SHP77 (cell line): Measurements from ENCODE around the gene FAM50A.
"Not testable (repeated sequence)": the region's sequence is repeated elsewhere in the genome, so short reads cannot be mapped to it uniquely, and the experiment has no call there.

Experiments used
- DNase-seq, 2 experiments: peaks; one replicate each; lab custom pipeline; 2025; lab: John Stamatoyannopoulos, UW

The FAM50A gene

DNA sequence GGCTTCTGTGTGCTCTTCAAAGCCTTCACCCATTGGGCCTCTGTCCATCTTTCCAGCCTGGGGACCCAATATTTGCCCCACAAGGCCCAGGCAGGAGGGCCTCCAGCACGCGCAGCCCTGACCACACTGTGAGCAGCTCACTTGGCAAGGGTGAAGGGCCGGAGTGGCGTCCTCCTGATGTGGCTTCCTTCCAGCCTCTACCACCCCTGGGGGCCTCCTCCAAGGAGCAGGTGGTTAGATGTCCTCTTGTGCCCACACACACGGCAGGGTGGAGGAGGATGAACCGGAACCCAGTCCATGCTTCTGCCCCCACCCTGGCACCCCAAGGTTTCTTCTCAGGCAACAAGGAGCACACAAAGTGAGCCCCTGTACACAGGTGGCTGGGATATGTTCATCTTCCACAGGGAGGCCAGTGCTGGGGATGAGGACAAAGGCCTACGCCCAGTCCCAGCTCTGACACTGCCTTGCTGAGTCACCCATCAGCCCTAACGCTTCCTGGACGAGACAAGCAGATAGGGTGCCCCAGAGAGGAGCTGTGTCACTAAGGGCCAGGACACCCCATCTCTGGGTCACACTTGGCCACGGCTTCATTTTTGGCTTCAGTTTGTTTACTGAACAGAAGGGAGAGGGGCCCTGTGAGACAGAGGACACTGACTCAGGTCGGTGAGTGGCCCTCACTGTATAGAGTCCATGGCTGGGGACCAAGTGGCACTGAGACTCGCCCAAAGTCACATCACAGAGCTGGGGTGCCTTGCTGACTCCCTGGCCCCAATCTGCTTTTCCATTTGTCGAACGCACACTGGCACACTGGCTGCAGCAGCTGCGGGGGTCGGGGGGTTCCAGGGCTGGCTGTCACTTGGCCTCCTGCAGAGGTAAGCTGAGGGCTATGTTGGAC is 40.6 kb downstream of the FAM50A start:
- DNase-seq: no peak

GRCh38 chrX:154485150-154486051 is 41.5 kb downstream of the FAM50A start:
- no peak for DNase-seq

GRCh38 chrX:154486052-154486395 is 42.1 kb downstream of the FAM50A start:
- no peak for DNase-seq

GRCh38 chrX:154486396-154487207 is 42.7 kb downstream of the FAM50A start, which contains the start of gene UBL4A:
Gene UBL4A, minus strand, starts transcription at chrX:154486615. Its CDS starts 31 bp downstream, at chrX:154486584.
- no peak for DNase-seq

GRCh38 chrX:154487518-154488290 is 43.8 kb downstream of the FAM50A start:
- DNase-seq: no peak

DNA sequence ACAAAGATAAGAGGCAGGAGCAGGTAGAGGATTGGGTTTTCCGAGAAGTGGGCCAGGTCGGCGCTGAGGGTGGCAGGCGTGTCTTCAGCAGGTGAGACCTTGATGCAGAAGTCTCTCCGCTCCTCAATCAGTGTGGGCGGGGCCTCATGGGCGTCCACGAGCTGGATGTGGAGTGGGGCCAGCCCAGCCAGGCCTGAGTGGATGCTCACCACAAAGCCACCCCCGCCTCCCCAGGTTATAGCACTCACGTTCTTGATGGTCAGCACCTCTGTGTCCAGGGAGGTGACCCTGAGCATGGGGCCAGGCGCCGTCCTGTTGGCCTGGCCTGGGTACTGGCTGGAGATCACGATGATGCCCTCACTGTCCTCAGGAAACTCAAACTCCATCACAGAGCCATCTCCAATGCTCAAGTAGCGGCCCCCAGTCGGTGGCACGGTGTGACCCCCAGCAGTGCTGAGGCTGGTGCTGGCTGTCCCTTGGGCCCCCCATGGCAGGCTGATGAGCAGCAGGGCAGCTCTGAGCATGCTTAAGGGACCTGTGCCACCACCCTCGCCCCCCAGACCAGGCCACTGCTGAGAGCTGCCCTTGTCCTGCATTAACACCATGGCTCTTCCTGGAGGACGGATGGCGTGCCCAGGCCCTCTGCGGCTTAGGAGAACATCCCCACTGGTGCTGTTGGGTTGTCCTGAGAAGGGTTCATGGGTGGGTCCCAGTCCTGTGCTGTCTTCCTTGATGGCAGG is 44.6 kb downstream of the FAM50A start:
- no peak for DNase-seq

DNA sequence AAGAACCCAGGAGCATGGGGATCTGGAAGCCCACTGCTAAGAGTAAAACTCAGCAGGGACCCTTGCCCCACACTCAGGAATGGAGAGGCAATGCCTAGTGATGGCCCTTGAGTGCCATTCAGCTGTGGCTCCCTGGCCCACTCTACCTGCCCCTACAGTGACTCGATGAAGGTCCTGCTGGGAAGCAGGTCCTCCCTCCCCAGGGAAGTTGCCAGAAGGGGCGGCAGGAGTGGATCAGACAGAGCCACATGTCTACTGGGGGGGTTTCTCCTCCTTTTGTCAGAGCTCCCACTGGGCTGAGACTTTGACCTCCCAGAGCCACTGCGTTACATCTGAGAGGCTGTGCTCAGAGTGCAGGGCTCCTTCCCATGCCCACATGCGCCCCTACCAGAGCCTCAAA is 45.2 kb downstream of the FAM50A start:
- no peak for DNase-seq

- DNase-seq: no peak
These were observed 46.1 kb downstream of the FAM50A start for GRCh38 chrX:154490021-154490413.

GRCh38 chrX:154490414-154491083 is 46.6 kb downstream of the FAM50A start, which contains the start of gene SLC10A3:
Gene SLC10A3, minus strand, starts transcription at chrX:154490629. Its CDS starts 1,689 bp downstream, at chrX:154488940.
- peak; percentile 78 to 85 for DNase-seq

DNA sequence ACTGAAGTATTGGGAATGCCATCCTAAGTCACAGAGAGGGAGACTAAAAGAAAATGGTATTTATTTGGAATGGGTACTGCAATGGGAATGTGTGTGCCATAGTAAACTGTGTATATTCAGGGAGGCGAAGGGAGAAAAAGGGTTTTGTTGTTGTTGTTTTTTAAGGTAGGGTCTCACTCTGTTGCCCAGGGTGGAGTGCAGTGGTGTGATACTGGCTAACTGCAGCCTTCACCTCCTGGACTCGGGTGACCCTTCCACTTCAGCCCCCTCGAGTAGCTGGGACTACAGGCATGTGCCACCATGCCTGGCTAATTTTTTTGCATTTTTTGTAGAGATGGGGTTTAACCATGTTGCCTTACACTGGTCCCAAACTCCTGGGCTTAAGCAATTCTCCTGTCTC is 50.8 kb downstream of the FAM50A start:
- no peak for DNase-seq

DNA sequence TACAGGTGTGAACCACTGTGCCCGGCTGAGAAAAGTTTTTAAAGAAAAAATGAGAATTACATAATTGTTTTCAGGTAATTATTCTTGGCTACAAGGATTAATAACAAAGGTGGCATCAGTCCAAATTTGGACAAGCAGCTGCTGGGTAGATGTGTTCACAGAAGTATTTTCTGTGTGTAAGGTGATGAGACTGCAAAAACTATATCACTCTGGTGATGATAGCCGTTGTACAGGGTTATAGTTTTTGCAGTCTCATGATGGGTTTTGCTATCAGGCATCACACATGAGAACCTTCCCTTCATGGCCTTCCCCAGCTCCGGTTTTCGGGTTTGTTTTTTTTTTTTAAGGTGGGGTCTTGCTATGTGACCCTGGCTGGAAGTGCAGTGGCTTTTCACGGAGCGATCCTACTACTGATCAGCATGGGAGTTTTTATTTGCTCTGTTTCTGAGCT is 51.6 kb downstream of the FAM50A start:
- no peak for DNase-seq

DNA sequence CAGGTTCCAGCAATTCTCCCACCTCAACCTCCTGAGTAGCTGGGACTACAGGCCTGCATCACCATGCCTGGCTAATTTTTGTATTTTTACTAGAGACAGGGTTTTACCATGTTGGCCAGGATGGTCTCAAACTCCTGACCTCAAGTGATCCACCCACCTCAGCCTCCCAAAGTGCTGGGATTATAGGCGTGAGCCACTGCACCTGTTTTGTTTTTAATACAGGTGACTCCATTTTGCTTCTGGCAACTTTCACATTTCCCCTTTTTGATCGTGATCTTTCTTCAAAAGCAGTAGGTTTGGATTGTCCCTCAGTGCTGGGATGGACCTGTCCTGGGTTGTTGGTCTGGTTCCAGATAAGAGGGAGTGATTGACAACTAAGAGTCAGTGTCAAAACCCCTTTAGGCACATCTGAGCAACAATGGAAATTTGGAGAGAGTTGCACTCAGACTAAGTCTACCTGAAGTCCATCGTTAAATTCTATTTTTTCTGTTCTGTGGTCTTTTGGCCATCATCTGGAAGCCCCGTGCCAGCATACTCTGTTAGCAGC is 52.7 kb downstream of the FAM50A start:
- DNase-seq: not testable (repeated sequence)
